Upper lobe of left lung (tissue), 4 donors: ENCODE data around the gene RERE.

ENCODE experiments used
- CTCF ChIP-seq, 6 experiments: fragments of 450-650 bp in 4 of 6; fragments of 200-600 bp in 2 of 6; sonication (generic) in 2 of 6; IDR thresholded peaks; one replicate each; pipeline ENCODE4 v1.5.1; 2016 to 2019; ENCODE audit warnings: antibody characterized with exemption in 6 of 6
- EP300 ChIP-seq, 4 donors: sonication (generic); formaldehyde crosslinking; IDR thresholded peaks; one replicate each; pipeline ENCODE4 v1.5.1; 2017; ENCODE audit warnings: antibody characterized with exemption in 4 of 4, control low read depth in 2 of 4

- TF ChIP-seq CTCF (IDR thresholded peaks at IDR 0.05) (no peak), EP300 (IDR thresholded peaks at IDR 0.05) (no peak)
Measured at GRCh38 chr1:8438489-8438888, 379.0 kb downstream of the RERE start.
